T-helper 9 cell (primary cell): Measurements from ENCODE around the gene B9D1.
"Not testable (repeated sequence)": the region's sequence is repeated elsewhere in the genome, so short reads cannot be mapped to it uniquely, and the experiment has no call there.

Experiments used
- DNase-seq: peaks from one replicate; pipeline ENCODE4 v3.0.0-alpha.2; 2020

The B9D1 gene

GRCh38 chr17:19357351-19357750 is 5.2 kb downstream of the B9D1 start:
- no peak for DNase-seq

- DNase-seq: no peak
Observed at GRCh38 chr17:19354748-19355147, 7.8 kb downstream of the B9D1 start.

- not testable (repeated sequence) for DNase-seq
Observed at GRCh38 chr17:19353401-19353800, 9.1 kb downstream of the B9D1 start.

GRCh38 chr17:19348806-19349205 is 13.7 kb downstream of the B9D1 start:
- DNase-seq: no peak

- no peak for DNase-seq
Observed at GRCh38 chr17:19348081-19348650, 14.4 kb downstream of the B9D1 start.

GRCh38 chr17:19347323-19348080 is 15.0 kb downstream of the B9D1 start:
- no peak for DNase-seq

- DNase-seq: no peak
Observed at GRCh38 chr17:19346351-19347255, 15.9 kb downstream of the B9D1 start.

GRCh38 chr17:19345486-19346350 is 16.8 kb downstream of the B9D1 start:
- no peak for DNase-seq

GRCh38 chr17:19345067-19345460 is 17.5 kb downstream of the B9D1 start:
- no peak for DNase-seq

- DNase-seq: no peak
Observed at GRCh38 chr17:19344311-19345066, 18.0 kb downstream of the B9D1 start.

- DNase-seq: no peak
Observed at GRCh38 chr17:19343671-19344151, 18.8 kb downstream of the B9D1 start.

GRCh38 chr17:19343256-19343630 is 19.3 kb downstream of the B9D1 start:
- DNase-seq: no peak

GRCh38 chr17:19342611-19343255 is 19.8 kb downstream of the B9D1 start:
- DNase-seq: no peak

GRCh38 chr17:19341641-19342610 is 20.6 kb downstream of the B9D1 start:
- no peak for DNase-seq

GRCh38 chr17:19341211-19341631 is 21.3 kb downstream of the B9D1 start:
- no peak for DNase-seq

GRCh38 chr17:19339341-19339815 is 23.1 kb downstream of the B9D1 start:
- no peak for DNase-seq

GRCh38 chr17:19338031-19338990 is 24.2 kb downstream of the B9D1 start:
- DNase-seq: peak; percentile 48

- no peak for DNase-seq
Observed at GRCh38 chr17:19337712-19338023, 24.9 kb downstream of the B9D1 start.
